ENCODE data around the gene B3GNT3. TPM values are rescaled to one million over a fixed set of nuclear protein-coding genes. Genes with fewer than 3 reads are reported as not detected.

Gene B3GNT3
- total RNA-seq (2013) = not detected
- polyA plus RNA-seq (not detected), polyA minus RNA-seq (not detected in 2 replicates), total RNA-seq (0 to 0.35 (median 0.08) reads per million in 11 experiments)

- peak within 1 kb of the TSS; percentile 76 for H3K4me2 ChIP-seq (replicated peaks; ENCODE audit: extremely low read depth, low read length, poor library complexity, severe bottlenecking)
- WGBS (ENCODE audit: insufficient coverage) = 5% methylated on average over 46 of the region's 50 CpGs
- peak within 1 kb of the TSS in 1 of 3 experiments; percentile 63 for H3K4me3 ChIP-seq (replicated peaks in 1 of 3; ENCODE audit: low read depth in 2 of 3, low read length in 3 of 3)
- Mint-ChIP-seq H3K4me1 (peaks cover 25% of the 10 kb centered on the region), H3K27me3 (ENCODE audit: low read depth in 3 of 3) (peaks cover 52 to 77% (median 70%) of the 10 kb centered on the region in 3 donors), H3K36me3 (no peaks in the 10 kb centered on the region), H3K27ac (peak within 1 kb of the TSS in 1 of 7 donors; percentile 2), H3K4me3 (peak within 1 kb of the TSS in 1 of 2 donors; percentile 84), H3K9me3 (peaks cover 0 to 13% (median 0%) of the 10 kb centered on the region in 7 donors)
- no peaks in the 10 kb centered on the region for H4K20me1 ChIP-seq (ENCODE audit: insufficient read depth, low read length)
- H3K79me2 ChIP-seq (ENCODE audit: insufficient read depth, low read length) = no peaks in the 10 kb centered on the region
- no peak for TF ChIP-seq CTCF (IDR thresholded peaks at IDR 0.05)
- peak in 1 of 3 donors; percentile 7 for DNase-seq
- intact Hi-C loops (cut with micrococcal nuclease) = no loop called here
- H3K9ac ChIP-seq (ENCODE audit: insufficient read depth, low read length, poor library complexity, severe bottlenecking) = peak within 1 kb of the TSS; percentile 55
- peaks cover 10 to 13% of the 10 kb centered on the region in 2 donors for H3K4me1 ChIP-seq (ENCODE audit: control insufficient read depth in 1 of 2, insufficient read depth in 2 of 2, low read length in 2 of 2)
- no peaks in the 10 kb centered on the region for H3K36me3 ChIP-seq (replicated peaks in 1 of 2; ENCODE audit: control insufficient read depth in 1 of 2, insufficient read depth in 2 of 2, low read length in 2 of 2)
- H2AFZ ChIP-seq (ENCODE audit: insufficient read depth, low read depth, low read length, poor library complexity, severe bottlenecking) = peak within 1 kb of the TSS; percentile 76
- H3K27me3 ChIP-seq (ENCODE audit: control insufficient read depth in 2 of 2, insufficient read depth in 2 of 2, low read length in 2 of 2) = peaks cover 9 to 38% of the 10 kb centered on the region in 2 donors
- H3K27ac ChIP-seq (ENCODE audit: low read depth in 1 of 2, low read length in 2 of 2) = no peak within 1 kb of the TSS
- no peaks in the 10 kb centered on the region for H3K9me3 ChIP-seq (replicated peaks in 1 of 2; ENCODE audit: control insufficient read depth in 1 of 2, insufficient read depth in 1 of 2, low read length in 2 of 2)
These were observed at the start of gene B3GNT3 for GRCh38 chr19:17794731-17795494. Gene B3GNT3, plus strand, starts transcription at chr19:17795138. Its CDS starts 12,670 bp downstream, at chr19:17807808.

- Histone ChIP-seq H3K27ac (ENCODE audit: low read depth in 1 of 2, low read length in 2 of 2) (peak overlapping the region in 1 of 2 donors; percentile 65), H4K20me1 (ENCODE audit: insufficient read depth, low read length) (no peaks in the 10 kb centered on the region), H3K4me2 (replicated peaks; ENCODE audit: extremely low read depth, low read length, poor library complexity, severe bottlenecking) (peak overlapping the region; percentile 86), H3K36me3 (replicated peaks in 1 of 2; ENCODE audit: control insufficient read depth in 1 of 2, insufficient read depth in 2 of 2, low read length in 2 of 2) (no peaks in the 10 kb centered on the region), H3K9ac (ENCODE audit: insufficient read depth, low read length, poor library complexity, severe bottlenecking) (peak overlapping the region; percentile 61), H3K79me2 (ENCODE audit: insufficient read depth, low read length) (peaks cover 37% of the 10 kb centered on the region), H3K4me3 (replicated peaks in 1 of 3; ENCODE audit: low read depth in 2 of 3, low read length in 3 of 3) (peak overlapping the region; percentile 48 to 85 (median 66)), H3K9me3 (replicated peaks in 1 of 2; ENCODE audit: control insufficient read depth in 1 of 2, insufficient read depth in 1 of 2, low read length in 2 of 2) (no peaks in the 10 kb centered on the region), H3K4me1 (ENCODE audit: control insufficient read depth in 1 of 2, insufficient read depth in 2 of 2, low read length in 2 of 2) (peaks cover 55 to 65% of the 10 kb centered on the region in 2 donors), H3K27me3 (ENCODE audit: control insufficient read depth in 2 of 2, insufficient read depth in 2 of 2, low read length in 2 of 2) (no peaks in the 10 kb centered on the region), H2AFZ (ENCODE audit: insufficient read depth, low read depth, low read length, poor library complexity, severe bottlenecking) (peak overlapping the region; percentile 71)
- peak; percentile 94 to 97 (median 96) for DNase-seq
- Mint-ChIP-seq H3K27ac (peak overlapping the region in 6 of 7 donors; percentile 47 to 90 (median 80)), H3K4me3 (peak overlapping the region; percentile 42 to 69), H3K9me3 (peaks cover 0 to 1% (median 0%) of the 10 kb centered on the region in 7 donors), H3K27me3 (ENCODE audit: low read depth in 3 of 3) (peaks cover 0 to 3% (median 0%) of the 10 kb centered on the region in 3 donors), H3K36me3 (peaks cover 0 to 6% of the 10 kb centered on the region in 2 donors), H3K4me1 (peaks cover 55% of the 10 kb centered on the region)
- no peak for TF ChIP-seq CTCF (IDR thresholded peaks at IDR 0.05)
- intact Hi-C loops (cut with micrococcal nuclease) = loop anchor here in 1 of 2 donors (2.0 kb wide), 1 partner anchor 31 kb away; no protein-coding TSS in a partner anchor
- WGBS (ENCODE audit: insufficient coverage) = 5% methylated on average over 57 of the region's 75 CpGs
These were observed 47.5 kb upstream of the B3GNT3 start for GRCh38 chr19:17747205-17748098.
